ENCODE results near the gene ZNF142.

Gene ZNF142

DNA sequence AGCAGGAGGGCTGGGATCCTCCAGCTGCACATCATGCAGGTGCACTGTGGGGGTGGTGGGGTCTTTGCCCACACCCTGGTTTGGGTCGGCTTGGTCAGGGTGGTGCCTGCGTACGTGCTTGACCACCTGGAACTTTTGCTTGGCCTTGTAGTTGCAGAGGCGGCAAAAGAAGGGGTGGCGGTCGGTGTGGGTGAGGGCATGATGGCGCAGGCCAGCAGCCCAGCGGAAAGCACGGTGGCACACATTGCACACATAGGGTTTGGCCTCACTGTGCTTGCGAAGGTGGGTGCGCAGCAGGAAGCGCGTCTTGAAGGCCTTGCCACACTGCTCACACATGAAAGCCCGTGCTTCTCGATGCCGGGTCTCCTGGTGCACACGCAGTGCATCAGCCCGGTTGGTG is 21.1 kb downstream of the ZNF142 start:
- no peak for FAIRE-seq
- TF ChIP-seq, protein P1, sequence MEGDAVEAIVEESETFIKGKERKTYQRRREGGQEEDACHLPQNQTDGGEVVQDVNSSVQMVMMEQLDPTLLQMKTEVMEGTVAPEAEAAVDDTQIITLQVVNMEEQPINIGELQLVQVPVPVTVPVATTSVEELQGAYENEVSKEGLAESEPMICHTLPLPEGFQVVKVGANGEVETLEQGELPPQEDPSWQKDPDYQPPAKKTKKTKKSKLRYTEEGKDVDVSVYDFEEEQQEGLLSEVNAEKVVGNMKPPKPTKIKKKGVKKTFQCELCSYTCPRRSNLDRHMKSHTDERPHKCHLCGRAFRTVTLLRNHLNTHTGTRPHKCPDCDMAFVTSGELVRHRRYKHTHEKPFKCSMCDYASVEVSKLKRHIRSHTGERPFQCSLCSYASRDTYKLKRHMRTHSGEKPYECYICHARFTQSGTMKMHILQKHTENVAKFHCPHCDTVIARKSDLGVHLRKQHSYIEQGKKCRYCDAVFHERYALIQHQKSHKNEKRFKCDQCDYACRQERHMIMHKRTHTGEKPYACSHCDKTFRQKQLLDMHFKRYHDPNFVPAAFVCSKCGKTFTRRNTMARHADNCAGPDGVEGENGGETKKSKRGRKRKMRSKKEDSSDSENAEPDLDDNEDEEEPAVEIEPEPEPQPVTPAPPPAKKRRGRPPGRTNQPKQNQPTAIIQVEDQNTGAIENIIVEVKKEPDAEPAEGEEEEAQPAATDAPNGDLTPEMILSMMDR (IDR thresholded peaks at IDR 0.05; ENCODE audit: insufficient read depth, missing control alignments): no peak
- DNase-seq (ENCODE audit: insufficient read length, low spot score): no peak

DNA sequence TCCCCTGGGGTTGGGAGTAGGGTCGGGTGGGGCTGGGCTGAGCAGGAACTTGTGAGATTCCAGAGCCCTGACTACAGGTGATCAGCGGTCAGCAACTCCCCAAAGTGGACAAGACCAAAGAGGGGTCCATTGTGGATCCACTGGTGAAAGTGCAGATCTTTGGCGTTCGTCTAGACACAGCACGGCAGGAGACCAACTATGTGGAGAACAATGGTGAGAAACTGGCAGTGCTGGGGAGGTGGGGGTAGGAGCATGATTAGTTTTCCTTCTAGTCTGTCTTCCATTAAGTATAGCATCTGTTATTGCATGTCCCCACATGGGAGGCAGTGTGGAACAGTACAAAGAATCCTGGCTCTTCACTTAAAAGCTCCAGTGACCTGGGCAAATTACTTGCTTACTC is 23.7 kb downstream of the ZNF142 start:
- TF ChIP-seq, protein P1 (IDR thresholded peaks at IDR 0.05; ENCODE audit: insufficient read depth, missing control alignments): no peak
- DNase-seq (ENCODE audit: insufficient read length, low spot score) (no peak), FAIRE-seq (no peak)

DNA sequence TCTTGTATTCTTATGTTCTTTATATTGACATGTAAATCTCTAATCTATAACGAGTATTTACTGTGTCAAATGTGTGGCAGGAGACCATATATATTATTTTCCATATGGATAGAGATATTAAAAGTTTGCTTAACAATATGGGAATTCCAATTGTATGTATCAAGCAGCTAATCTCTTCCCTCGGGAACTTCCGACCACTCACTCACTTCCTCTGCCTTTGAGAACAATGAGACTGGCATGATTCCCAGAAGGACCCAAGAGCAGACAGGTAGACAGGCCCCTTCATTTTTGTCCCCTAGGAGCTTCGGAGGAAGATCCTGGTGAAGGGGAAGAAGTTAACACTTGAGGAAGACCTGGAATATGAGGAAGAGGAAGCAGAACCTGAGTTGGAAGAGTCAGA is 27.6 kb downstream of the ZNF142 start:
- TF ChIP-seq, protein P1 (IDR thresholded peaks at IDR 0.05; ENCODE audit: insufficient read depth, missing control alignments): no peak
- no peak for FAIRE-seq
- no peak for DNase-seq (ENCODE audit: insufficient read length, low spot score)

DNA sequence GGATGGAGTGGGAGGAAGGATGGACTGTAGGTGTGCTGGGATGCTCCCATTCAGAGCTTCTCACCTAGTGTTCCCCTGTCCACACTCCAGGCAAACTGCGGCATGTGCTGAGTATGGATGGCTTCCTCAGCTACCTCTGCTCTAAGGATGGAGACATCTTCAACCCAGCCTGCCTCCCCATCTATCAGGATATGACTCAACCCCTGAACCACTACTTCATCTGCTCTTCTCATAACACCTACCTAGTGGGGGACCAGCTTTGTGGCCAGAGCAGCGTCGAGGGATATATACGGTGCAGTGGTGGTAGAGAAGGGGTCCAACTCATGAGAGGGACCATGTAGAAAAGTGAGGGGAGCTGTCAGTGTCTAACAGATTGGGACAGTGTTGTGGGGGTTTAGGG is 31.5 kb downstream of the ZNF142 start:
- FAIRE-seq (no peak), DNase-seq (ENCODE audit: insufficient read length, low spot score) (no peak)
- TF ChIP-seq, protein P1 (IDR thresholded peaks at IDR 0.05; ENCODE audit: insufficient read depth, missing control alignments): no peak

DNA sequence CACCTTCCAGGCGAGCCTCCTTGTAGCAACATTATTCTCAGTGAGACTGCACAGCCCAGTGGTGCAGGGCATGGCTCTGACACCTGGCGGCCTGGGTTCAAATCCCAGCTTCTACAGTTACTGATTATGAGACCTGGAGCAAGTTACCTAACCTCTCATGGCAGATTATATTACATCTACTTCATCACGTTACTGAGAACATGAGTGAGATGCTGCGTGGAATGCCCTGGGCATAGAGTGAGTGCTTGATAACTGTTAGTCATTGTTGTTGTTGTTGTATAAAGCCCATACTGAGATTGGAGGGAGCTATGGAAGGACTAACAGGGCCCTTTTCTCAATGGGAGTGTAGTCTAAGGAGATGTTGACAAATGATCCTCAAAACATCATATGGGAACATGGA is 33.1 kb downstream of the ZNF142 start:
- DNase-seq (ENCODE audit: insufficient read length, low spot score) (no peak), FAIRE-seq (no peak)
- TF ChIP-seq, protein P1 (IDR thresholded peaks at IDR 0.05; ENCODE audit: insufficient read depth, missing control alignments): no peak

DNA sequence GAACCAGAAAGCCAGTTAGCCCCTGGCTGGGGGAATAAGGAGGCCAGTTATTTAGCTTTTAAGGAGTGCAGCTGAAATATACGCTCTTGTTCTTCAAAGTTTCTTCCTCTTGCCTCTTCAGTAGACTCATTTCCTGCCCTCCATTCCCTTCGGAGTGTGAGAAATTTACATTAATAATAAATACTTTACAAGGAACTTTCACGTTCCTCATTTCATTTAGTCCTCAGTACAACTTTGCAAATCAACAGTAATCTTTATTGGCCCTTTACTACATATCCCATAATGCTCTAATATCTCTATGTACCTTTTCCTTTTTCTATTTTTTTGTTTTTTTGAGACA is 36.1 kb downstream of the ZNF142 start:
- DNase-seq (ENCODE audit: insufficient read length, low spot score) (no peak), FAIRE-seq (no peak)
- TF ChIP-seq, protein P1 (IDR thresholded peaks at IDR 0.05; ENCODE audit: insufficient read depth, missing control alignments): no peak

DNA sequence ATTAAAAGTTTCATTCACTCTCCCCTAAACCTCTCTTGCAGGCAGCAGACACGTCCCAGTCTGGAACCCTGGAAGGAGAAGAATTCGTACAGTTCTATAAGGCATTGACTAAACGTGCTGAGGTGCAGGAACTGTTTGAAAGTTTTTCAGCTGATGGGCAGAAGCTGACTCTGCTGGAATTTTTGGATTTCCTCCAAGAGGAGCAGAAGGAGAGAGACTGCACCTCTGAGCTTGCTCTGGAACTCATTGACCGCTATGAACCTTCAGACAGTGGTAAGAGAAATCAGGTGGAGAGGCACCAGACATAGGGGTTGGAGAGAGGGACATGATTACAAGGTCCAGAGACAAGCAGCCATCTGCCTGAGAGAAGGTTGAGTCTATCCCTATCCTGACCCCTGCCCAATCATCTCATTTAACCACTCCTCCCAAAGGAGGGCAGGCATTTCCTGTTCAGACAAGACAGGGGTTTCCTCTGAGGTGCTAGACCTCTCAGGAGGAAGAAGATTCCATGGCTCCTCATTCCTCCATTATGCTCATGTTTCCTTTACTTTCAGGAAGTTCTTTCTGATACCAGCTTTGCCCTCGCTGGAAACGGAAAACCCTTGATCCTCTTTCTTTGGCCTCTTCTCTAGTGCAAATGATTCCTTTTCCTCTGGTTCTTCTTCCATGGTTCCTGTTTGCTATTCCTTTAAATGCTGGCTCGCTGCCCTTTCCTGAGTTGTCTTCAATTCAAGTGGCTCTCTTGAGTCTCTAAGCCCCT is 36.6 kb downstream of the ZNF142 start:
- DNase-seq (ENCODE audit: insufficient read length, low spot score) (no peak), FAIRE-seq (no peak)
- TF ChIP-seq, protein P1 (IDR thresholded peaks at IDR 0.05; ENCODE audit: insufficient read depth, missing control alignments): no peak
